GM19452 (cell line): Measurements from ENCODE around the gene IRF2BP1.
A peak's percentile ranks its signal among the peaks of the same experiment; 100 is the strongest.

Experiments used
- ATAC-seq: cut with Tn5 transposase; IDR thresholded peaks from one replicate; pipeline ENCODE4 v1.9.1; 2021; ENCODE audit not compliant: unreplicated experiment

Gene IRF2BP1

GRCh38 chr19:45863335-45863839, 22.6 kb downstream of the IRF2BP1 start:
- no peak for ATAC-seq

- peak; percentile 85 for ATAC-seq
Measured at GRCh38 chr19:45862564-45863334, 23.2 kb downstream of the IRF2BP1 start, which contains the start of gene SYMPK. TSS of gene SYMPK (minus strand) at chr19:45863147. CDS start at chr19:45854495, 8,652 bp downstream.

GRCh38 chr19:45862271-45862563, 23.7 kb downstream of the IRF2BP1 start:
- ATAC-seq, result no peak

- ATAC-seq, result no peak
Measured at GRCh38 chr19:45860359-45861259, 25.3 kb downstream of the IRF2BP1 start.

GRCh38 chr19:45854167-45854778, 31.7 kb downstream of the IRF2BP1 start:
- no peak for ATAC-seq

GRCh38 chr19:45852983-45853382, 33.0 kb downstream of the IRF2BP1 start:
- ATAC-seq, result no peak

- no peak for ATAC-seq
Measured at GRCh38 chr19:45852145-45852750, 33.7 kb downstream of the IRF2BP1 start.

- no peak for ATAC-seq
Measured at GRCh38 chr19:45848922-45849321, 37.0 kb downstream of the IRF2BP1 start.

- no peak for ATAC-seq
Measured at GRCh38 chr19:45847663-45848062, 38.3 kb downstream of the IRF2BP1 start.

GRCh38 chr19:45842198-45842597, 43.7 kb downstream of the IRF2BP1 start:
- no peak for ATAC-seq

GRCh38 chr19:45834970-45835369, 51.0 kb downstream of the IRF2BP1 start:
- no peak for ATAC-seq
